HT1080 (cell line): ENCODE results near the gene EPHB4. TPM values are rescaled to one million over a fixed set of nuclear protein-coding genes. Genes with fewer than 3 reads are reported as not detected.
"Not testable (repeated sequence)": the region's sequence is repeated elsewhere in the genome, so short reads cannot be mapped to it uniquely, and the experiment has no call there.

Experiments used
- DNase-seq: peaks from one replicate; pipeline ENCODE4 v3.0.0-alpha.2; 2015; ENCODE audit warnings: low read depth
- small RNA-seq: library from RNA; depleted of rRNA; stranded (forward); fragments of <200 nt; gene quantifications from one replicate; pipeline ENCODE3, GENCODE V24; 2014
- total RNA-seq: library from RNA; depleted of rRNA; stranded (reverse); fragments of >200 nt; shearing (Covaris generic); gene quantifications from 2 replicates; pipeline ENCODE4 v1.2.3, GENCODE V29; 2014; rRNA removed

EPHB4 gene
- total RNA-seq, 1 experiment from 2014 or later = 39.4 TPM

DNA sequence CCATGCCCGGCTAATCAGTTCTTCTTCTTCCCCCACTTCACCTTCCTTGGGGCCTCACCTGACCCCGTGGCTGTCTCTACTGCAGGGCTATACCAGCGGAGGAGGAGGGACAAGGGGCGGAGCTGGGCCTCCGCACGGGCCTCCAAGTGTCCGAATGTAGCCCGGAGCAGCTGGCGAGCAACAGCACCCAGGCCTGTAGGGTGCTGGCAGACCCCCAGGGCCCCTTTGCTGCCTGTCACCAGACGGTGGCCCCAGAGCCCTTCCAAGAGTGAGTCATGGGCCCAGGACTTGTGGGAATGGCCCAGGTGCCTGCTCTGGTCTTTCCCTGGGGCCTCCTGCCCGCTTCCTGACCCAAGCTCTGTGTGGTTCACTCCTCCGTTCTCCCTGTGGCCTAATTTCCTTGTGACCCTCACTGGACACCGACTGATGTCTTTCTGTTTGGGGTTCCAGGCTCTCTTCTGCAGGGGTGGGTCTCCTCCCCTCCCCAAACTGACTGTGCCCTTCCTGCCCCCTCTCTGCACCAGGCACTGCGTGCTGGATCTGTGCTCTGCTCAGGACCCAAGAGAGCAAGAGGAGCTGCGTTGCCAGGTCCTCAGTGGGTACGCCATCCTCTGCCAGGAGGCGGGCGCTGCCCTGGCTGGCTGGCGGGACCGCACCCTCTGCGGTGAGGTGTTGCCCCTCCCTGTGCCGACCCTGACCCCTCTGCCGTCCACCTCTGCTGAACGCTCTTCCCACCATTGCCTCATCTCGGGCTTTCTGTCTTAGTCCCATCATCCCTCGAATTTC lies 35.2 kb downstream of the EPHB4 start:
- DNase-seq = no peak

DNA sequence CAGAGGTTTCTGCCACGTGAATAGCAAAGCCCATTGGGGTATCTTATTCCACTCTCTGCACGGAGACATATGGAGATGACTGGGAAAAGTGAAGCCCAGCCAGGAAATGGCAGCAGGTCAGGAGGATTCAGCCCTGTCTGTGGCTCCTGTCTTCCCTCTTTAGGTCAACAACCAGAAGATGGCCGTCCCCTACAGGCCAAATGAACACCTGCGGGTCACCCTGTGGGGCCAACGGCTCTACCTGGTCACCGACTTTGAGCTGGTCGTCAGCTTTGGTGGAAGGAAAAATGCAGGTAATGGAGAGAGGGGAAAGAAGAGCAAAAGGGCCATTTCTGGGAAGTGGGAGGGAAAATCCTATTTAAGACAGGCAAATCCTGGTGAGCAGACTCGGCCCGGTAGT lies 38.3 kb downstream of the EPHB4 start:
- no peak for DNase-seq

DNA sequence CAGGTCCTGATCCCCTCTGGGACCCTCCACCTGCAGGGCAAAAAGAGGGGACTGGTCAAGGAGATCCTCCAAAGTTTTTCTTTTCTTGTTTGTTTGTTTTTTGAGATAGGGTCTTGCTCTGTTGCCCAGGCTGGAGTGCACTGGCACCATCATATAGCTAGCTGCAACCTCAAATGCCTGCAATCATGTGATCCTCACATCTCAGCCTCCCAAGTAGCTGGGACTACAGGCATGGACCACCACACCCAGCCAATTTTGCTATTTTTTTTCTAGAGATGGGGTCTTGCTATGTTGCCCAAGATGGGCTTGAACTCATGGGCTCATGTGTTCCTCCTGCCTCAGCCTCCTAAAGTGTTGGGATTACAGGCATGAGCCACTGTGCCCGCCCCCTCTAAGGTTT lies 41.0 kb downstream of the EPHB4 start:
- no peak for DNase-seq

DNA sequence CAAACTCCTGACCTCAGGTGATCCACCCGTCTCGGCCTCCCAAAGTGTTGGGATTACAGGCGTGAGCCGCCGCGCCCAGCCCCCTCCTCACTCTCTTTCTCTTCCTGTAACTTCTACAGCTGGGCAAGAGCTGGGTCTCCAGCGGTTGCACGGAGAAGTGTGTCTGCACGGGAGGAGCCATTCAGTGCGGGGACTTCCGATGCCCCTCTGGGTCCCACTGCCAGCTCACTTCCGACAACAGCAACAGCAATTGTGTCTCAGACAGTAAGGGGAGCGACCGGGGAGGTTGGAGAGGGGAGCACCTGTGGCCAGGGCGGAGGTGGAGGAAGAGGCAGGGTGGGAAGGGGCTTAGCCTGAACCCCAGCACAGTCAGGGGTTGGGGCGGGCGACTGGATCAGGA lies 41.4 kb downstream of the EPHB4 start:
- no peak for DNase-seq

DNA sequence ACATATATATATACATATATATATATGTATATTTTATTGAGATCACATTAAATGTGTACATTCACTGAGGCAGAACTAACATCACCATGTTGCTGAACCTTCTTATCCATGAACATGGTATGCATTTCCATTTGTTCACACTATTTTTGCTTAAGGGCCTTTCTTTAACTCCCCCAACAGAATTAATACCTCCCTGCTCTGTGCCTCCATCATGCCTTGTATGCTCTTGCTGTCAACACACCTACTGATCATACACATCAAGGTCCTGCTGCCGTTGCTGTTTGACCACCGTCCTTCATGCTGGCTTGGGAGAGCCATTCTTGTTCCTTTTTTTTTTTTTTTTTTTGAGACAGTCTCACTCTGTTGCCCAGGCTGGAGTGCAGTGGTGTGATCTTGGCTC lies 43.5 kb downstream of the EPHB4 start:
- DNase-seq = no peak

DNA sequence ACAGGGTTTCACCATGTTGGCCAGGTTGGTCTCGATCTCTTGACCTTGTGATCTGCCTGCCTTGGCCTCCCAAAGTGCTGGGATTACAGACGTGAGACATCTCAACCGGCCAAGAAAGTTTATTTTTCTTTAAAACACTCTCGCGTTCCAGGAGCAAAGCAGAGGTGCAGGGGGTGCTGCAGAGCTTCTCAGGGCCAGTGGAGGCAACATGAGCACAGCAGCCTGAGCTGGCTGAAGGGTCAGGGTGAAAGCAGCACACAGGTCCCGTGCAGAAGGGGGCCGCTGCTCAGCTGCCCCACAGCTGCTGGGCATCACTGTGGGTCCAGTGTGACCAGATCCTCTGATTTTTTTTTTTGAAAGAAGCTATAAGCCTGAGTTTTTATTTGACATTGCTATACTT lies 46.1 kb downstream of the EPHB4 start:
- no peak for DNase-seq

DNA sequence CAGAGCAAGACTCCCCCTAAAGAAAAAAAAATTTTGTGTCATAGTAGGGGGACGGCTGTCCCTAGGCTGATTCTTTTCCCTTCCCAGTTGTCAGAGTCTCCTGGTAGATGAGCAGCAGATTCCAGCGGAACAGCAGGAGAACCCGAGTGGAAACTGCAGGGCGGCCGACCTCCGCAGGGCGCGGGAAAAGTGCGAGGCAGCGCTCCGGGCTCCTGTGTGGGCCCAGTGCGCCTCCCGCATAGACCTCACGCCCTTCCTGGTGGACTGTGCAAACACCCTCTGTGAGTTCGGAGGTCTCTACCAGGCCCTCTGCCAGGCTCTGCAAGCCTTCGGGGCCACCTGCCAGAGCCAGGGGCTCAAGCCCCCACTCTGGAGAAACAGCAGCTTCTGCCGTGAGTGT lies 48.0 kb downstream of the EPHB4 start:
- DNase-seq = no peak

DNA sequence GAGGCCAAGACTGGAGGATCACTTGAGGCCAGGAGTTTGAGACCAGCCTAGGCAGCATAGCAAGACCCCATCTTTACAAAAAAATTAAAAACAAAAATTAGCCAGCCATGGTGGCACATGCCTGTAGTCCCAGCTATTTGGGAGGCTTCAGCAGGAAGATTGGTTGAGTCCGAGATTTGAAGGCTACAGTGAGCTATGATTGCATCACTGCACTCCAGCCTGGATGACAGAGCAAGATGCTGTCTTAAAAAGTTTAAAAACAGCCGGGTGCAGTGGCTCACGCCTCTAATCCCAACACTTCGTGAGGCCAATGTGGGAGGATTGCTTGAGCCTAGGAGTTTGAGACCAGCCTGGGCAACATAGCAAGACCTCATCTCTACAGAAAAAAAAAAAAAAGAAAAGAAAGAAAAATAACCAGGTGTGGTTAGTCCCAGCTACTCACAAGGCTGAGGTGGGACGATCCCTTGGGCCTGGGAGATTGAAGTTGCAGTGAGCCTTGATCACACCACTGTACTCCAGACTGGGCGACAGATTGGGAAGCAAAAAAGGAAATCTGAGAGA lies 49.2 kb downstream of the EPHB4 start:
- no peak for DNase-seq

DNA sequence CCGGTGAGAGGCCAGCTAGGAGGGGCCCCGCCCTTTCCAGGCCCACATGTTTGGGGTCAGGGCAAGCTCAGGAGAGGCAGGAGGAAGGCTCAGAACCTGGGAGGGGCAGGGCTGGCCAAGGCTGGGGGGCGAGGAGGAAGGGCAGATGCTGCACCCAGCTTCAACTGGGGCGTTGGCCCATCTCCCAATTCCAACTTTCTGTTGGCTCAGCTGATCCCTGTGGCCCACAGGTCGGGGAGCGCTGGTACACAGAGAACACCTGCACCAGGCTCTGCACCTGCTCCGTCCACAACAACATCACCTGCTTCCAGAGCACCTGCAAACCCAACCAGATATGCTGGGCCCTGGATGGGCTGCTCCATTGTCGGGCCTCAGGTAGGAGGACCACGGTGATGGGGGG lies 53.8 kb downstream of the EPHB4 start:
- DNase-seq = no peak

DNA sequence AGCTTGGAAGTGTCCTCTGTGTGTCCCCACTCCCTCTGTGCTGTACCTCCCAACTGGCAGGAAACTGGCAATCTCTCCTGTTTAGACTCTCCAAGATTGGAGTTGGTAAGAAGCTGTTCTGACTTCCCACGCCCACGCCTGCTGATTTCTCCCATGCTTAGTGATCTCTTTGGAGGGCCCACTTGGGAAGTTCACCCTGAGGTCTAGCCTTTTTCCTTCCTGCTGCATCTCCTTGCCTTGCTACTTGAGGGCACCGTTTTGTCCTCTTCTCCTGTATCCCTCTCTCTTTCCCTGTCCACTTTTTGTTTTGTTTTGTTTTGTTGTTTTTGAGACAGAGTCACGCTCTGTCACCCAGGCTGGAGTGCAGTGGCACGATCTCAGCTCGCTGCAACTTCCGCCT lies 58.5 kb downstream of the EPHB4 start:
- no peak for DNase-seq

DNA sequence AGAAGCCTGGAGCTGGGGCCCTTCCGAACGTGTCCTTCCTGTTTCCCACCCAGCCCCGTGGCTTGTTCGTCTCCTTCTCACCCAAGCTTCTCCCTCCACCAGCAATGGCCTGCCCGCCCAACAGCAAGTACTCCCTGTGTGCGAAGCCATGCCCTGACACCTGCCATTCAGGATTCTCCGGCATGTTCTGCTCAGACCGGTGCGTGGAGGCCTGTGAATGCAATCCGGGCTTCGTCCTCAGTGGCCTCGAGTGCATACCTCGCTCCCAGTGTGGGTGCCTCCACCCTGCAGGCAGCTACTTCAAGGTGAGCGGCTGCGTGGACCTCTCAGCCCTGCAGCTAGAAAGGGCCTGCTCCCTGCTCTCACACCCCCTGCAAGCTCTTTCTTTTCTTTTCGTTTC lies 62.1 kb downstream of the EPHB4 start:
- no peak for DNase-seq

DNA sequence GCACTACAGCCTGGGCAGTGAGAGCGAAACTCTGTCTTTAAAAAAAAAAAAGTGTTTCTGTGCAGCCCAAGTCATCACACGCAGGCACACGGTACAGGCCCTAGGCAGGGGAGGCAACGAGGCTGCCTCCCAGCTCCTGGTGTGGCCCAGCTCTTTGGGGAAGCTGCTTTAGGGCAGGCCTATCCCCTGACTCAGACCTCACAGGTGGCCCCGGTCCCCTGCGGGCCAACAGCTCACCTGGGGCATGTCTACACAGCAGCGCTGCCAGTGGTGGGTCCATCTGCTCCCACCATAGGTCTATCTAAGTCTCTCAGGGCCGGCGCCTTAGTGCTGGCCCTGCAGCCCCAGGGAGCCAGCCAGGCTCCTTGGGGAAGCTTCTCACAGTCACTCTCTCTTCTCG lies 62.5 kb downstream of the EPHB4 start:
- DNase-seq = no peak

DNA sequence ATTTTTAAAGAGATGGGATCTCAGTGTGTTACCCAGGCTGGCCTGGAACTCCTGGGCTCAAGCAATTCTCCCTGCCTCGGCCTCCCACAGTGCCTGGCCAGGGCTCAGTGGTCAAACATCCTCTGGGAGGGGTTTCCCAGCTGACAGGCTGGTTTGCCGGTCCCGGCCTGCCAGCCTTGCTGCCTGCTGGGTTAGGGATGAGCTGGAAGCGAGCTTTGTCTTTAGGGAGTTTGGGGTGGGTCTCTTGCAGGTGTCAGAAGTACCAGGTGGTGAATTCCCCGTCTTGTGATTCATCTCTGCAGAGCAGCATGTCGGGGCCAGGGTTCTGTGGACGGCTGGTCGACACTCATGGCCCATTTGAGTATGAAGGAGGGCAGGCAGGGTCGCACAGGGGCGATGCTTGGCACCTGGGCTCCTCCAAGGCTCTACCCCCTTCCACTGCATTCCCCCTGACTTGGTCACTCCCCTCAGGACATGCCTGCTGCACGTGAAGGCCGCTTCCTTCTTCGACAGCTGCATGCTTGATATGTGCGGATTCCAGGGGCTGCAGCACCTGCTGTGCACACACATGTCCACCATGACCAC lies 63.7 kb downstream of the EPHB4 start:
- no peak for DNase-seq

DNA sequence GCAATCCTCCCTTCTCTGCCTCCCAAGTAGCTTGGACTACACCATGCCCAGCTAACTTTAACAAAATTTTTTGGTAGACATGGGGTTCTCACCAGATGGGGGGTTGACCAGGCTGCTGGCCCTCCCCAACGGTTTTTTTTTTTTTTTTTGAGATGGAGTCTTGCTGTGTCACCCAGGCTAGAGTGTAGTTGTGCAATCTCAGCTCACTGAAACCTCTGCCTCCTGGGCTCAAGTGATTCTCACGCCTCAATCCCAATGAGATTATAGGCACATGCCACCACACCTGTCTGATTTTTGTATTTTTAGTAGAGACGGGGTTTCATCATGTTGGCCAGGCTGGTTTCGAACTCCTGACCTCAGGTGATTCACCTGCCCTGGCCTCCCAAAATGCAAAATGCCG lies 64.5 kb downstream of the EPHB4 start:
- DNase-seq = not testable (repeated sequence)

DNA sequence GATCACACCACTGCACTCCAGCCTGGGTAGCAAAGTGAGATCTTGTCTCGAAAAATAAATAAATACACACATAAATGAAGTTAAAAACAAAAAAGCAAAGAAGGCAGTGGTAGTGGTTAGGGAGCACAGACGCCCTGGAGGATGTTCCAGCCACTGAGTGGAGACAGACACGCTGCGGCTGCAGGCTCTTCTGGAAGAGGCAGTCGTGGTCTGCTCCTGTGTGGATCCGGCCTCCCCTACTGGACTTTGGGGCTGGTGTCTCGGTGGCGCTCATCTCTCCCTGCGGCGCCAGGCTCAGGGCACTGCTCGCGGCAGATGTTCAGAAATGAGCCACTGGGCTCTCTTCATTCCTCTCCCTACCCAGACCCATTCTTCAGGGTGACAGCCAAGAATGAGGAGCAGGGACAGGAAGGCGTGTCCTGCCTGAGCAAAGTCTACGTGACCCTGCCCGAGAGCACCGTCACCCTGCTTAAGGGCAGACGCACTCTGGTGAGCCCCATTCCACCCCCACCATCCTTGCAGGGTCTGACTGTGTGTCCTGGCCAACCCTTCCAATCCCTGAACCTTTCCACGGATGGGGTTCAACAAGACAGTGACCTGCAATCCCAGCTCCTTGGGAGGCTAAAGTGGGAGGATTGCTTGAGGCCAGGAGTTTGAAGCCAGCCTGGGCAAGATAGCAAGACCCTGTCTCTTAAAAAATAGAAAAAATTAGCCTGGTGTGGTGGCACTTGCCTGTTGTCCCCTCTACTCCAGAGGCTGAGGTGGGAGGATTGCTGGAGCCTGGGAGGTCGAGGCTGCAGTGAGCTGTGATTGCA lies 67.8 kb downstream of the EPHB4 start:
- no peak for DNase-seq

DNA sequence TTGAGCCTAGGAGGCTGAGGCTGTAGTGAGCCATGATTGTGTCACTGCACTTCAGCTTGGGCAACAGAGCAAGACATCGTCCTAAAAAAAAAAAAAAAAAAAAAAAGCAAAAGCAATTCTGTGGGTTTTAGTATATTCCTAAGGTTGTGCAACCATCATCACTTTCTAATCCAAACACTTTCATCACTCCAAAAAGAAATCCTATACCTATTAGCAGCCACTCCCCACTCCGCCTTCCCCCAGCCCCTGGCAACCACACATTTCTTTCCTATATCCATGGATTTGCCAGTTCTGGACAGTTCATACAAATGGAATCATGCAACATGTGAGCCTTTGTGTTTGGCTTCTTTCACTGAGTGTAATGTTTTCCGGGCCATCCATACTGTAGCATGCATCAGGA lies 73.6 kb downstream of the EPHB4 start:
- DNase-seq = no peak

DNA sequence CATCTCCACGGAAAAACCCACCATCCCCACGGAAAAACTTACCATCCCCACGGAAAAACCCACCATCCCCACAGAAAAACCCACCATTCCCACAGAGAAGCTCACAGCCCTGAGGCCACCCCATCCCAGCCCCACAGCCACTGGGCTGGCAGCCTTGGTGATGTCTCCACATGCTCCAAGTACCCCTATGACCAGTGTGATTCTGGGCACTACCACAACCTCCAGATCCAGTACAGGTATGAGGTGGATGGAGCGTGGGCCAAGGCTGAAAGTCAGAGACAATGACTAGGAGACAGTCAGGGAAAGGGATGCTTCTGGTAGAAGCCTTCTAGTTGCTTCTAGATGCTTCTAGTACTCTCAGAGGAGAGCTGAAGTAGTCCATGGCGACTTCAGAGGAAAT lies 74.3 kb downstream of the EPHB4 start:
- DNase-seq = no peak

Small RNA genes within 50 kb of the gene (small RNA-seq; reads per million reads assigned to genes)
- not detected for gene RN7SL750P

Other genes starting within 250 kb of the EPHB4 start
- gene LRCH4, start 241.4 kb downstream of the EPHB4 start, total RNA-seq = 14.3 and 19.7 TPM in 2 replicates
- gene FBXO24, start 241.2 kb downstream of the EPHB4 start, total RNA-seq = 0.37 TPM in 1 of 2 replicates, not detected in the other
- 0.73 and 1.5 TPM in 2 replicates for gene PCOLCE, start 225.2 kb downstream of the EPHB4 start, total RNA-seq
- 3.6 and 13.0 TPM in 2 replicates for gene MOSPD3, start 215.0 kb downstream of the EPHB4 start, total RNA-seq
- gene TFR2, start 186.0 kb downstream of the EPHB4 start, total RNA-seq = not detected in 2 replicates
- gene ACTL6B, start 171.1 kb downstream of the EPHB4 start, total RNA-seq = not detected in 2 replicates
- gene GNB2, start 153.8 kb downstream of the EPHB4 start, total RNA-seq = 92.6 and 162 TPM in 2 replicates
- gene GIGYF1, start 133.3 kb downstream of the EPHB4 start, total RNA-seq = 11.9 and 13.8 TPM in 2 replicates
- gene POP7, start 121.4 kb downstream of the EPHB4 start, total RNA-seq = 167 and 168 TPM in 2 replicates
- gene EPO, start 107.1 kb downstream of the EPHB4 start, total RNA-seq = not detected in 2 replicates
- gene ZAN, start 93.9 kb downstream of the EPHB4 start, total RNA-seq = not detected in 2 replicates
- 19.9 and 27.4 TPM in 2 replicates for gene SLC12A9, start 25.2 kb upstream of the EPHB4 start, total RNA-seq
- gene TRIP6, start 39.9 kb upstream of the EPHB4 start, total RNA-seq = 164 and 171 TPM in 2 replicates
- 119 and 127 TPM in 2 replicates for gene SRRT, start 47.6 kb upstream of the EPHB4 start, total RNA-seq
- 7.4 and 8.9 TPM in 2 replicates for gene UFSP1, start 62.2 kb upstream of the EPHB4 start, total RNA-seq
- gene ACHE, start 68.4 kb upstream of the EPHB4 start, total RNA-seq = 0.27 TPM in 1 of 2 replicates, not detected in the other
- not detected in 2 replicates for gene MUC3A, start 122.0 kb upstream of the EPHB4 start, total RNA-seq
- gene MUC12, start 142.0 kb upstream of the EPHB4 start, total RNA-seq = not detected in 2 replicates
- not detected in 2 replicates for gene MUC17, start 192.6 kb upstream of the EPHB4 start, total RNA-seq